NCI-H526 treated with DMSO at 0.1 percent for 48 hours (cell line): ENCODE results near the gene COMMD1.

Source experiments
- DNase-seq: peaks from one replicate; lab custom pipeline; 2025; lab: John Stamatoyannopoulos, UW

COMMD1 gene

GRCh38 chr2:62074233-62074632 is 168.8 kb downstream of the COMMD1 start:
- DNase-seq, result no peak

GRCh38 chr2:62076980-62077638 is 171.6 kb downstream of the COMMD1 start:
- no peak for DNase-seq

DNA sequence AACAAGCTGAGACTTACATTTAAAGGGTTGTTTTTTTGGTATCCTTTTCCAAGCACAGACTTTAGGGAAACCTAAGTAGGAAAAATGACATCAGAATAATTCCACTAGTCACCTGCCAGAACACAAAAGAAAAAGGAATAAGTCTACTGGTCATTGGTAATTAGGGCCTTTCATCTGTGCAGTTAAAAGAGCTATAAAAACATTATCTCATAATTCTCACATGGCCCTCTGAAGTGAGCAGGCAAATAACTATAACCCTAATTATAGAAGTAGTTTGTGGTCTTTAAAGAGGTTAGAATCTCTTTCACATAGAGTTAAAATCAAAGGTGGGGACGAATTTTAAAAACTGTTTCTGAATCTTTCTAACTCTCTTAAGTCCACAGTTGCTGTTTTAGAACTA is 179.3 kb downstream of the COMMD1 start:
- no peak for DNase-seq

- no peak for DNase-seq
Observed at GRCh38 chr2:62089658-62090057, 184.2 kb downstream of the COMMD1 start.

GRCh38 chr2:62091471-62091870 is 186.0 kb downstream of the COMMD1 start:
- DNase-seq, result no peak

- DNase-seq, result no peak
Observed at GRCh38 chr2:62099050-62099449, 193.6 kb downstream of the COMMD1 start.

- DNase-seq, result no peak
Observed at GRCh38 chr2:62099523-62100175, 194.2 kb downstream of the COMMD1 start.

DNA sequence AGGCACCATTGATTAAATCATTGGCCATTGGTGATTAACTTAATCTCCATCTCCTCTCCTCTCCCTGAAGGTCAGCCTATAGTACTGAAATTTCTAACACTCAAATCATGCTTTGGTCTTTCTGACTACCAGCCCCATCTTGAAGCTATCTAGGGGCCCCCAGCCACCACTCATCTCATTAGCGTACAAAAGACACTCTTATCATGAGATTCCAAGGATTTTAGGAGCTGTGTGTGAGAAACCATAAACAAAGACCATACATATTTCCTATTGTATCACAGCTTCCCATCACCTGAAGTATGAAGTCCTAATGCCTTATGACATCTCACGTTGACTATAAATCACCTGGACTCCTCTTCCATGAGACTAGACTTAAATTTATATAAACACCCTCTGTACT is 196.4 kb downstream of the COMMD1 start:
- DNase-seq, result no peak

GRCh38 chr2:62102402-62102920 is 197.0 kb downstream of the COMMD1 start:
- DNase-seq, result no peak

DNA sequence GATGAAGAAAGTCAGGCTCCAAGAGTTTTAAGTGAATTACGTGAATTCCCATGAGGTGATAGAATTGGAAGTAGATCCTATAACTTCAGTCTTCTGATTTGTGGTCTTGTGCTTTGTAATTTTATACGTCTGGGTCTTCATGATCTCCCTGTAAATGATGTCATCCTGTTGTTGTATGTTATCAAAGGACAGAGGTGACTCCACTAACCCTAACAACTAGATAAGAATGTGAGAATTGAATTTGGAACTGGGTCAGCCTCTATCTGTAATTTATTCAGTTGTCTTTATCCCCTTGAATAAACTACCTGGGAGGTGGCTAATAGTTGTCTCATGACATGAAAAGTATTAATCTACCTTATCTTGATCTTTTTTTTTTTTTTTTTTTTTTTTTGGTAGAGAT is 204.1 kb downstream of the COMMD1 start:
- no peak for DNase-seq

DNA sequence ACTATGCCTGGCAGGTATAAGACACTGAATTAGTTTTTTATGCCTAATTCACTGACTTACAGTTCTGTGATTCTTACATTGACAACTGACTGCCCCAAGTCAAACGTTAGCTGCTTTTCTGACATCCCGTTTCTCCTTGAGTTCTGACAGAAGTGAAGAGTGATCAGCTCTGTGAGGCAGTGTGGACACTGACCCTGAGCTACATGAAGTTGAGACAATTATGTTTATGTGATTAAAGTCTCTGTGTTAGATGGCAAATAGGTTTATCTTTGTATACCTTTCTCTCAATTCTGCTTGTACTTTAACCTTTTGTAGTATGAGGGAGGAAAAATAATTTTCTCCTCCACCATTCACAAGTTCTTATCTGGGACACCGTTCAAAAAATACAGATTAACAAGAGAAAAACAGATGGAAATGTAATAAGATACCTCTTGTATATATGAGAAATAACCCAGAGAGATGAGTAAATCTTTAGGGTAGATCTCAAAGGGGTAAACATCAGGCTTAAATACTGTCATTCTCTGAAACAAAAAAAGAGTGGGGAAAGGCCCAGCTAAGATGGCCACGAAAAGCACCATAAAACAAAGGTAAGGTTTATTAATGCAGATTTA is 205.0 kb downstream of the COMMD1 start:
- DNase-seq, result no peak

DNA sequence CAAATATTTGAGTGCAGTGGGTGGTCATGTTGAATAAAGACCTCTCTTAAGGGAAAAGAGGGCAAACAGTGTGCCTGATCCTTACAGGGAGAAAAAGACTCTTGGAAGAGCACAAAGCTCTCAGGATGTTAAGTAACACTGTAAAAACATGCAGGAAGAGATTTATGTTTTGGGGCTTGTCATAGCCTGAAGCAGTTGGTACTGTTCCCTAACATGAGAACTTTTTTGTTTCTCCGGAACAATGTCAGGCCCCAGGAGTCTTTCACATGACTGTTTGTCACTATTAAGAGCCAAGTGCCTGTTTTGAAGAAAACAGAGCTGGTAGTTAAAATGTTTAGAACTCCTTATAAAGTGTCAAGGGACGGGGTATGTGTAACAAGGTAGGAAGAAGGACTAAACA is 206.7 kb downstream of the COMMD1 start:
- no peak for DNase-seq

- no peak for DNase-seq
Observed at GRCh38 chr2:62114564-62114963, 209.1 kb downstream of the COMMD1 start.

DNA sequence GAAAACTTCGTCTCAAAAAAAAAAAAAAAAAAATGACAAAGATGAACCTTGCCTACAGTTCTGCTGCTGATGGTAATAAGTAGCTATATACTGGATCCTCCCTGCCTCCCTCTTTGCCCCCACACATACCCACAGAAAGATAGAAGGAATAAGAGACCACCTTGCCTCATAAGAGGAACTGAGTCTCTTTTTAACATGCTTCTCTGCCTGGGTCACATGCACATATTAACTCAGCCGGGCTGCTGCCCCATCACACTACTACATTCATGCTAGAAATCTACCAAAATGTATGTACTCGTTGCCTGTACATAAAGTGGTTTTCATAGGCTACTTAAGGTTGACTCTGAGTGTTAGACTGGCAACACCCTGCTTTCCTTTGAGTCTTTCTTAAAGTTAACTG is 211.5 kb downstream of the COMMD1 start:
- DNase-seq, result no peak

GRCh38 chr2:62118160-62118559 is 212.7 kb downstream of the COMMD1 start:
- no peak for DNase-seq

- DNase-seq, result no peak
Observed at GRCh38 chr2:62119311-62119974, 214.0 kb downstream of the COMMD1 start.

GRCh38 chr2:62126239-62126638 is 220.8 kb downstream of the COMMD1 start:
- DNase-seq, result peak; percentile 40

DNA sequence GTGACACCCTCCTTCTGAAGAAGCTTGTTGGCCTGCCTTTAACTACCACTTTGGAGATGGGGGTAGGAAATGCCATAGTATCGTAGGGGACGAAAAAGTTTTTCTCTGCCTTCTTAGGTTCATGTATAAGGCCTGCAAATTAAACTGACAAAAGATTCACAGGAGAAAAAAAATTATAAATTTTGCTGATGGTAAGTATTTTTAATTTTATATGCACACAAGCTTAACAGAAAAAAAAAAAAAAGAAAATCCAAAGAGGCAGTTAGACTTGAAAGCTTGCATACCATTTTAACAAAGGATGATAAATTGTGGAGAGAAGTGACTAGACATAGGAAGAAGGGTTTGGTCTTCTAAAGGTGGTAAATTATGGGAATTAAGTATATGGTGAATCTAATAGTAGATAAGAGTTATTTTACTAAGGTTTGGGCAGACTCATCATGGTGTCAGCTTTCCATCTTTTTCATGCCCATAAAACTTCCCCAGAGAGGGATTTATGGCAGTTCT is 227.9 kb downstream of the COMMD1 start:
- DNase-seq, result no peak

GRCh38 chr2:62136956-62137830 is 231.7 kb downstream of the COMMD1 start:
- no peak for DNase-seq

DNA sequence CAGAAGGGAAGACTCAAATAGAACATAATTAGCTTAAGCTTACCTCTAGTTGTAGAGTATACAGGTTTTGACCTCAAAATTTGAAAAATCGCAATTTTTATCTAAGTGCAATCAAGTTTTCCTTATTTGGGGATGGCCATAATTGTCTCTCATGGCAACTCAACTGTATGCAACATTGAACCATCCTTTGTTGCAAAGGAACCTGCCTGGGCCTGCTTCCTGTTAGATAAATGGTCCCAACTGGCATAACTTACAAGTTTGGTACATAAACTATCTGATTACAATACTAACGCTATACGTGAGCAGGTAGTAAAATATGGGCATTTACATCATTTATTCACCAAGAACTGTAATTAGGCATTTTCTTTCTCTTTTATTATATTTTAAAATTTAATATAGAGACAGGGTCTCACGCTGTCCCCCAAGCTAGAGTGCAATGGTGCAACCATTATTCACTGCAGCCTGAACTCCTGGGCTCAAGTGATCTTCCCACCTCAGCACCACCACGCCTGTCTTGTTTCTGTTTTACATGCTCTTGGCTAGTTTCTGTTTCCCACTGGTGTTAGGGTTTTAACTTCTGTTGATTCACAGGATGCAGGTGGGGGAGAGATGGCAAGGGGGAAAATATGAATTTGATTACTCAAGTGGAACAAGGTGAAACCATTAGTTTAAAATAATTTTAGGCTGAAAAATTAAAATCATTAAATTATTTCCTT is 235.1 kb downstream of the COMMD1 start:
- DNase-seq, result no peak
